ENCODE measurements around the gene ABCA2. TPM values are rescaled to one million over a fixed set of nuclear protein-coding genes. Genes with fewer than 3 reads are reported as not detected.

The ABCA2 gene
- total and polyA plus RNA-seq, 4 donors, result 2.9 to 15.2 (median 12.3) TPM

GRCh38 chr9:136974817-136975535, 53.1 kb downstream of the ABCA2 start:
- WGBS, result 72% methylated on average over 15 of the region's 15 CpGs
- no peak for TF ChIP-seq REST (IDR thresholded peaks at IDR 0.05)
- TF ChIP-seq NR2F2 (IDR thresholded peaks at IDR 0.05), result peak; percentile 40
- no peak for DNase-seq (ENCODE audit: low spot score)
- Histone ChIP-seq H3K36me3 (ENCODE audit: control insufficient read depth in 4 of 4, insufficient read depth in 3 of 4, low read depth in 1 of 4, low read length in 3 of 4) (no peaks in the 10 kb centered on the region), H3K4me1 (ENCODE audit: control insufficient read depth in 4 of 4, insufficient read depth in 4 of 4, low read length in 3 of 4) (peaks cover 0 to 6% (median 3%) of the 10 kb centered on the region in 4 donors), H3K4me3 (ENCODE audit: low read depth in 1 of 3, low read length in 3 of 3) (no peak overlapping the region), H3K9ac (ENCODE audit: low read depth in 1 of 2, low read length in 2 of 2) (no peak overlapping the region), H3K9me3 (ENCODE audit: control insufficient read depth in 4 of 4, low read length in 3 of 4) (no peaks in the 10 kb centered on the region), H3K27me3 (ENCODE audit: control insufficient read depth in 4 of 4, insufficient read depth in 4 of 4, low read length in 3 of 4) (no peaks in the 10 kb centered on the region), H3K27ac (ENCODE audit: low read depth in 1 of 2, low read length in 2 of 2) (no peak overlapping the region)

- Histone ChIP-seq H3K9me3 (ENCODE audit: control insufficient read depth in 4 of 4, low read length in 3 of 4) (no peaks in the 10 kb centered on the region), H3K9ac (ENCODE audit: low read depth in 1 of 2, low read length in 2 of 2) (no peak overlapping the region), H3K4me3 (ENCODE audit: low read depth in 1 of 3, low read length in 3 of 3) (no peak overlapping the region), H3K27ac (ENCODE audit: low read depth in 1 of 2, low read length in 2 of 2) (no peak overlapping the region), H3K4me1 (ENCODE audit: control insufficient read depth in 4 of 4, insufficient read depth in 4 of 4, low read length in 3 of 4) (peaks cover 0 to 6% (median 3%) of the 10 kb centered on the region in 4 donors), H3K36me3 (ENCODE audit: control insufficient read depth in 4 of 4, insufficient read depth in 3 of 4, low read depth in 1 of 4, low read length in 3 of 4) (no peaks in the 10 kb centered on the region), H3K27me3 (ENCODE audit: control insufficient read depth in 4 of 4, insufficient read depth in 4 of 4, low read length in 3 of 4) (no peaks in the 10 kb centered on the region)
- TF ChIP-seq HNF4A (conservative IDR thresholded peaks at IDR 0.05) (no peak), FOXA1 (IDR thresholded peaks at IDR 0.05) (no peak), ATF3 (IDR thresholded peaks at IDR 0.05) (no peak), SP1 (IDR thresholded peaks at IDR 0.05) (no peak), REST (IDR thresholded peaks at IDR 0.05) (no peak), JUND (IDR thresholded peaks at IDR 0.05) (no peak), MAX (IDR thresholded peaks at IDR 0.05) (no peak), RXRA (IDR thresholded peaks at IDR 0.05) (no peak), FOXA2 (IDR thresholded peaks at IDR 0.05) (no peak), HNF4G (IDR thresholded peaks at IDR 0.05) (no peak), RAD21 (IDR thresholded peaks at IDR 0.05) (no peak), GABPA (IDR thresholded peaks at IDR 0.05 in 1 of 2, conservative IDR thresholded peaks at IDR 0.05 in 1 of 2) (no peak), YY1 (IDR thresholded peaks at IDR 0.05) (no peak)
- TF ChIP-seq, protein P1, sequence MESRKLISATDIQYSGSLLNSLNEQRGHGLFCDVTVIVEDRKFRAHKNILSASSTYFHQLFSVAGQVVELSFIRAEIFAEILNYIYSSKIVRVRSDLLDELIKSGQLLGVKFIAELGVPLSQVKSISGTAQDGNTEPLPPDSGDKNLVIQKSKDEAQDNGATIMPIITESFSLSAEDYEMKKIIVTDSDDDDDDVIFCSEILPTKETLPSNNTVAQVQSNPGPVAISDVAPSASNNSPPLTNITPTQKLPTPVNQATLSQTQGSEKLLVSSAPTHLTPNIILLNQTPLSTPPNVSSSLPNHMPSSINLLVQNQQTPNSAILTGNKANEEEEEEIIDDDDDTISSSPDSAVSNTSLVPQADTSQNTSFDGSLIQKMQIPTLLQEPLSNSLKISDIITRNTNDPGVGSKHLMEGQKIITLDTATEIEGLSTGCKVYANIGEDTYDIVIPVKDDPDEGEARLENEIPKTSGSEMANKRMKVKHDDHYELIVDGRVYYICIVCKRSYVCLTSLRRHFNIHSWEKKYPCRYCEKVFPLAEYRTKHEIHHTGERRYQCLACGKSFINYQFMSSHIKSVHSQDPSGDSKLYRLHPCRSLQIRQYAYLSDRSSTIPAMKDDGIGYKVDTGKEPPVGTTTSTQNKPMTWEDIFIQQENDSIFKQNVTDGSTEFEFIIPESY (IDR thresholded peaks at IDR 0.05), result no peak
- TF ChIP-seq, protein P2, sequence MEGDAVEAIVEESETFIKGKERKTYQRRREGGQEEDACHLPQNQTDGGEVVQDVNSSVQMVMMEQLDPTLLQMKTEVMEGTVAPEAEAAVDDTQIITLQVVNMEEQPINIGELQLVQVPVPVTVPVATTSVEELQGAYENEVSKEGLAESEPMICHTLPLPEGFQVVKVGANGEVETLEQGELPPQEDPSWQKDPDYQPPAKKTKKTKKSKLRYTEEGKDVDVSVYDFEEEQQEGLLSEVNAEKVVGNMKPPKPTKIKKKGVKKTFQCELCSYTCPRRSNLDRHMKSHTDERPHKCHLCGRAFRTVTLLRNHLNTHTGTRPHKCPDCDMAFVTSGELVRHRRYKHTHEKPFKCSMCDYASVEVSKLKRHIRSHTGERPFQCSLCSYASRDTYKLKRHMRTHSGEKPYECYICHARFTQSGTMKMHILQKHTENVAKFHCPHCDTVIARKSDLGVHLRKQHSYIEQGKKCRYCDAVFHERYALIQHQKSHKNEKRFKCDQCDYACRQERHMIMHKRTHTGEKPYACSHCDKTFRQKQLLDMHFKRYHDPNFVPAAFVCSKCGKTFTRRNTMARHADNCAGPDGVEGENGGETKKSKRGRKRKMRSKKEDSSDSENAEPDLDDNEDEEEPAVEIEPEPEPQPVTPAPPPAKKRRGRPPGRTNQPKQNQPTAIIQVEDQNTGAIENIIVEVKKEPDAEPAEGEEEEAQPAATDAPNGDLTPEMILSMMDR (IDR thresholded peaks at IDR 0.05; ENCODE audit: low read depth, low read length, missing input control), result no peak
- no peak for DNase-seq (ENCODE audit: low spot score)
- WGBS, result 90% methylated on average over 29 of the region's 29 CpGs
Observed at GRCh38 chr9:136973618-136974617, 54.1 kb downstream of the ABCA2 start.

Data from liver (tissue), 9 donors.